ENCODE measurements around the gene LRP3. TPM values are rescaled to one million over a fixed set of nuclear protein-coding genes. Genes with fewer than 3 reads are reported as not detected.
A peak's percentile ranks its signal among the peaks of the same experiment; 100 is the strongest.

The LRP3 gene
- total and polyA plus RNA-seq, 2 of the 13 experiments (the other 11 are each of a cell fraction or from before 2014, with no cell fraction given) = 17.6 to 51.6 TPM

DNA sequence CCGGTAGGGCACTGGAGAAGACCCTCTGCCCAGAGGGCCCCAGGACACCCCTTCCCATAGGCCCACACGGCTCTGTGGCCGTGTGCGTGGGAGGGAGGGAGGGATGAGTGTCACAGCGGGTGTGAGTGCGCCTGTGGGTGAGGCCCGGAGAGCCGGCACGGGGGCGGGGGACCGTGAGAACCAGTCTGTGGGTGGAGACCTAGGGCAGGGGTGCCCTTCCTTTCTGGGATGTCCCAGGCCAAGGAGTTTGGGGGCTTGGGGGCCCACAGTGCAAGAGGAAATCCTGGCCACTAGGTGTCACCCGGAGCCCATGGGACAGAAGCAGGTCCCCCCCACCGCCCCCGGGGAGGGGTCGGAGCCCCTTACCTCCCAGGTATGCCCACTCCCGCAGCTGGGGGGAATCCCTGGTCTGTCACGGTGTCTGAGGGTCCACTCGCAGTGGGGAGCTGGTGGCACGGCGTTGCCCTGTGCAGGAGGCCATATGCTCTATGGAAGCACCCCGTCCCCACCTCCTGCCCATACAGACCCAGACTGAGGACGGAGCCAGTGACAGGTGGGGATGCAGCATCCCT is 47.5 kb downstream of the LRP3 start (continued):
- TF ChIP-seq JUNB (CRISPR knock-in tag; IDR thresholded peaks at IDR 0.05; ENCODE audit: borderline replicate concordance) (no peak), ZNF598 (CRISPR knock-in tag; IDR thresholded peaks at IDR 0.05; ENCODE audit: borderline replicate concordance) (no peak), ZNF383 (CRISPR knock-in tag; IDR thresholded peaks at IDR 0.05; ENCODE audit: borderline replicate concordance) (no peak), ZNF678 (CRISPR knock-in tag; IDR thresholded peaks at IDR 0.05) (no peak), NFATC3 (CRISPR knock-in tag; IDR thresholded peaks at IDR 0.05) (no peak), FOSL1 (CRISPR knock-in tag; IDR thresholded peaks at IDR 0.05; ENCODE audit: borderline replicate concordance) (no peak), MAFG (CRISPR knock-in tag; IDR thresholded peaks at IDR 0.05) (no peak), ATAD3A (CRISPR knock-in tag; IDR thresholded peaks at IDR 0.05) (no peak), ZNF772 (CRISPR knock-in tag; IDR thresholded peaks at IDR 0.05) (no peak), ZNF629 (CRISPR knock-in tag; conservative IDR thresholded peaks at IDR 0.05) (0 out of 2 replicates have a peak, but pooled peaks have one; percentile 16), ZNF879 (CRISPR knock-in tag; IDR thresholded peaks at IDR 0.05) (no peak)
- TF ChIP-seq, protein P1, sequence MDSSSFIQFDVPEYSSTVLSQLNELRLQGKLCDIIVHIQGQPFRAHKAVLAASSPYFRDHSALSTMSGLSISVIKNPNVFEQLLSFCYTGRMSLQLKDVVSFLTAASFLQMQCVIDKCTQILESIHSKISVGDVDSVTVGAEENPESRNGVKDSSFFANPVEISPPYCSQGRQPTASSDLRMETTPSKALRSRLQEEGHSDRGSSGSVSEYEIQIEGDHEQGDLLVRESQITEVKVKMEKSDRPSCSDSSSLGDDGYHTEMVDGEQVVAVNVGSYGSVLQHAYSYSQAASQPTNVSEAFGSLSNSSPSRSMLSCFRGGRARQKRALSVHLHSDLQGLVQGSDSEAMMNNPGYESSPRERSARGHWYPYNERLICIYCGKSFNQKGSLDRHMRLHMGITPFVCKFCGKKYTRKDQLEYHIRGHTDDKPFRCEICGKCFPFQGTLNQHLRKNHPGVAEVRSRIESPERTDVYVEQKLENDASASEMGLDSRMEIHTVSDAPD (CRISPR knock-in tag; IDR thresholded peaks at IDR 0.05) = no peak
- TF ChIP-seq, protein P2, sequence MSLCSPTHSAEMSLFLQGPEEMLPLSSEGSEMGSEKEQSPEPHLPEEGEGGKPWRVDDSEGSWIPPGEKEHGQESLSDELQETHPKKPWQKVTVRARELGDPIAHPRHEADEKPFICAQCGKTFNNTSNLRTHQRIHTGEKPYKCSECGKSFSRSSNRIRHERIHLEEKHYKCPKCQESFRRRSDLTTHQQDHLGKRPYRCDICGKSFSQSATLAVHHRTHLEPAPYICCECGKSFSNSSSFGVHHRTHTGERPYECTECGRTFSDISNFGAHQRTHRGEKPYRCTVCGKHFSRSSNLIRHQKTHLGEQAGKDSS (CRISPR knock-in tag; IDR thresholded peaks at IDR 0.05; ENCODE audit: borderline replicate concordance, low read depth) = peak; percentile 25; the same call in 1 of the 2 replicates
- TF ChIP-seq, protein P3, sequence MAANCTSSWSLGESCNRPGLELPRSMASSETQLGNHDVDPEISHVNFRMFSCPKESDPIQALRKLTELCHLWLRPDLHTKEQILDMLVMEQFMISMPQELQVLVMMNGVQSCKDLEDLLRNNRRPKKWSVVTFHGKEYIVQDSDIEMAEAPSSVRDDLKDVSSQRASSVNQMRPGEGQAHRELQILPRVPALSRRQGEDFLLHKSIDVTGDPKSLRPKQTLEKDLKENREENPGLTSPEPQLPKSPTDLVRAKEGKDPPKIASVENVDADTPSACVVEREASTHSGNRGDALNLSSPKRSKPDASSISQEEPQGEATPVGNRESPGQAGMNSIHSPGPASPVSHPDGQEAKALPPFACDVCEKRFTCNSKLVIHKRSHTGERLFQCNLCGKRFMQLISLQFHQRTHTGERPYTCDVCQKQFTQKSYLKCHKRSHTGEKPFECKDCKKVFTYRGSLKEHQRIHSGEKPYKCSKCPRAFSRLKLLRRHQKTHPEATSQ (CRISPR knock-in tag; IDR thresholded peaks at IDR 0.05; ENCODE audit: borderline replicate concordance) = no peak
- TF ChIP-seq, protein P4, sequence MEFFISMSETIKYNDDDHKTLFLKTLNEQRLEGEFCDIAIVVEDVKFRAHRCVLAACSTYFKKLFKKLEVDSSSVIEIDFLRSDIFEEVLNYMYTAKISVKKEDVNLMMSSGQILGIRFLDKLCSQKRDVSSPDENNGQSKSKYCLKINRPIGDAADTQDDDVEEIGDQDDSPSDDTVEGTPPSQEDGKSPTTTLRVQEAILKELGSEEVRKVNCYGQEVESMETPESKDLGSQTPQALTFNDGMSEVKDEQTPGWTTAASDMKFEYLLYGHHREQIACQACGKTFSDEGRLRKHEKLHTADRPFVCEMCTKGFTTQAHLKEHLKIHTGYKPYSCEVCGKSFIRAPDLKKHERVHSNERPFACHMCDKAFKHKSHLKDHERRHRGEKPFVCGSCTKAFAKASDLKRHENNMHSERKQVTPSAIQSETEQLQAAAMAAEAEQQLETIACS (CRISPR knock-in tag; IDR thresholded peaks at IDR 0.05) = no peak
- TF ChIP-seq, protein P5, sequence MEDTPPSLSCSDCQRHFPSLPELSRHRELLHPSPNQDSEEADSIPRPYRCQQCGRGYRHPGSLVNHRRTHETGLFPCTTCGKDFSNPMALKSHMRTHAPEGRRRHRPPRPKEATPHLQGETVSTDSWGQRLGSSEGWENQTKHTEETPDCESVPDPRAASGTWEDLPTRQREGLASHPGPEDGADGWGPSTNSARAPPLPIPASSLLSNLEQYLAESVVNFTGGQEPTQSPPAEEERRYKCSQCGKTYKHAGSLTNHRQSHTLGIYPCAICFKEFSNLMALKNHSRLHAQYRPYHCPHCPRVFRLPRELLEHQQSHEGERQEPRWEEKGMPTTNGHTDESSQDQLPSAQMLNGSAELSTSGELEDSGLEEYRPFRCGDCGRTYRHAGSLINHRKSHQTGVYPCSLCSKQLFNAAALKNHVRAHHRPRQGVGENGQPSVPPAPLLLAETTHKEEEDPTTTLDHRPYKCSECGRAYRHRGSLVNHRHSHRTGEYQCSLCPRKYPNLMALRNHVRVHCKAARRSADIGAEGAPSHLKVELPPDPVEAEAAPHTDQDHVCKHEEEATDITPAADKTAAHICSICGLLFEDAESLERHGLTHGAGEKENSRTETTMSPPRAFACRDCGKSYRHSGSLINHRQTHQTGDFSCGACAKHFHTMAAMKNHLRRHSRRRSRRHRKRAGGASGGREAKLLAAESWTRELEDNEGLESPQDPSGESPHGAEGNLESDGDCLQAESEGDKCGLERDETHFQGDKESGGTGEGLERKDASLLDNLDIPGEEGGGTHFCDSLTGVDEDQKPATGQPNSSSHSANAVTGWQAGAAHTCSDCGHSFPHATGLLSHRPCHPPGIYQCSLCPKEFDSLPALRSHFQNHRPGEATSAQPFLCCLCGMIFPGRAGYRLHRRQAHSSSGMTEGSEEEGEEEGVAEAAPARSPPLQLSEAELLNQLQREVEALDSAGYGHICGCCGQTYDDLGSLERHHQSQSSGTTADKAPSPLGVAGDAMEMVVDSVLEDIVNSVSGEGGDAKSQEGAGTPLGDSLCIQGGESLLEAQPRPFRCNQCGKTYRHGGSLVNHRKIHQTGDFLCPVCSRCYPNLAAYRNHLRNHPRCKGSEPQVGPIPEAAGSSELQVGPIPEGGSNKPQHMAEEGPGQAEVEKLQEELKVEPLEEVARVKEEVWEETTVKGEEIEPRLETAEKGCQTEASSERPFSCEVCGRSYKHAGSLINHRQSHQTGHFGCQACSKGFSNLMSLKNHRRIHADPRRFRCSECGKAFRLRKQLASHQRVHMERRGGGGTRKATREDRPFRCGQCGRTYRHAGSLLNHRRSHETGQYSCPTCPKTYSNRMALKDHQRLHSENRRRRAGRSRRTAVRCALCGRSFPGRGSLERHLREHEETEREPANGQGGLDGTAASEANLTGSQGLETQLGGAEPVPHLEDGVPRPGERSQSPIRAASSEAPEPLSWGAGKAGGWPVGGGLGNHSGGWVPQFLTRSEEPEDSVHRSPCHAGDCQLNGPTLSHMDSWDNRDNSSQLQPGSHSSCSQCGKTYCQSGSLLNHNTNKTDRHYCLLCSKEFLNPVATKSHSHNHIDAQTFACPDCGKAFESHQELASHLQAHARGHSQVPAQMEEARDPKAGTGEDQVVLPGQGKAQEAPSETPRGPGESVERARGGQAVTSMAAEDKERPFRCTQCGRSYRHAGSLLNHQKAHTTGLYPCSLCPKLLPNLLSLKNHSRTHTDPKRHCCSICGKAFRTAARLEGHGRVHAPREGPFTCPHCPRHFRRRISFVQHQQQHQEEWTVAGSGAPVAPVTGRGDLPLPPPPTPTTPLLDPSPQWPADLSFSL (CRISPR knock-in tag; IDR thresholded peaks at IDR 0.05) = no peak
- TF ChIP-seq, protein P6, sequence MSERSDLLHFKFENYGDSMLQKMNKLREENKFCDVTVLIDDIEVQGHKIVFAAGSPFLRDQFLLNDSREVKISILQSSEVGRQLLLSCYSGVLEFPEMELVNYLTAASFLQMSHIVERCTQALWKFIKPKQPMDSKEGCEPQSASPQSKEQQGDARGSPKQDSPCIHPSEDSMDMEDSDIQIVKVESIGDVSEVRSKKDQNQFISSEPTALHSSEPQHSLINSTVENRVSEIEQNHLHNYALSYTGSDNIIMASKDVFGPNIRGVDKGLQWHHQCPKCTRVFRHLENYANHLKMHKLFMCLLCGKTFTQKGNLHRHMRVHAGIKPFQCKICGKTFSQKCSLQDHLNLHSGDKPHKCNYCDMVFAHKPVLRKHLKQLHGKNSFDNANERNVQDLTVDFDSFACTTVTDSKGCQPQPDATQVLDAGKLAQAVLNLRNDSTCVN (CRISPR knock-in tag; IDR thresholded peaks at IDR 0.05; ENCODE audit: borderline replicate concordance) = no peak; the same call in 1 of the 2 replicates
